ENCODE results near the gene IL18. TPM values are rescaled to one million over a fixed set of nuclear protein-coding genes. Genes with fewer than 3 reads are reported as not detected.

Gene IL18
- total and polyA plus RNA-seq, 2 of the 8 experiments (the other 6 are each of a cell fraction or from before 2014, with no cell fraction given) = 0.29 to 0.84 TPM

- Histone ChIP-seq H2AFZ (ENCODE audit: low read length) (no peak overlapping the region), H3K23ac (ENCODE audit: insufficient read length) (no peak overlapping the region), H3K4ac (replicated peaks; ENCODE audit: insufficient read length, low read depth, low read length) (no peak overlapping the region), H2BK120ac (replicated peaks; ENCODE audit: low read depth, low read length) (no peak overlapping the region), H3K79me2 (ENCODE audit: control insufficient read depth in 1 of 2, insufficient read depth in 2 of 2, low read length in 2 of 2) (no peaks in the 10 kb centered on the region), H3K9me3 (ENCODE audit: insufficient read depth in 2 of 2, low read depth in 1 of 2, low read length in 1 of 2) (no peaks in the 10 kb centered on the region), H3K23me2 (ENCODE audit: low read depth, low read length) (no peaks in the 10 kb centered on the region; the same call in 1 of the 2 replicates), H3K14ac (ENCODE audit: insufficient read length) (no peak overlapping the region), H3K4me2 (ENCODE audit: insufficient read depth in 1 of 2, low read depth in 2 of 2, low read length in 2 of 2) (no peak overlapping the region), H3K56ac (replicated peaks; ENCODE audit: insufficient read length, low read depth, low read length) (no peak overlapping the region), H2BK5ac (ENCODE audit: low read depth, low read length) (no peak overlapping the region), H3K27ac (ENCODE audit: low read depth, low read length) (no peak overlapping the region), H3K27me3 (replicated peaks in 1 of 4; ENCODE audit: control insufficient read depth in 3 of 4, extremely low read depth in 1 of 4, insufficient read depth in 3 of 4, low read length in 3 of 4) (no peaks in the 10 kb centered on the region), H3K4me3 (ENCODE audit: extremely low read depth in 1 of 4, insufficient read depth in 2 of 4, low read depth in 3 of 4, low read length in 4 of 4) (no peak overlapping the region), H2BK20ac (ENCODE audit: low read length) (no peak overlapping the region), H2BK12ac (ENCODE audit: low read depth, low read length) (no peak overlapping the region), H4K8ac (ENCODE audit: extremely low read depth, insufficient read depth, low read length) (no peak overlapping the region), H2BK15ac (ENCODE audit: low read length) (no peak overlapping the region), H4K5ac (ENCODE audit: insufficient read length, low read depth, low read length) (no peak overlapping the region), H3K4me1 (replicated peaks in 1 of 4; ENCODE audit: control insufficient read depth in 3 of 4, insufficient read depth in 4 of 4, low read length in 3 of 4) (no peaks in the 10 kb centered on the region; a peak in 1 of 7 replicates), H3K18ac (ENCODE audit: extremely low read depth, low read length) (no peak overlapping the region), H3K9ac (replicated peaks in 1 of 4; ENCODE audit: extremely low read depth in 1 of 4, low read depth in 3 of 4, low read length in 3 of 4) (no peak overlapping the region), H3K79me1 (ENCODE audit: low read depth, low read length) (no peaks in the 10 kb centered on the region), H2AK5ac (ENCODE audit: low read depth, low read length) (no peak overlapping the region), H4K20me1 (replicated peaks in 1 of 2; ENCODE audit: control insufficient read depth in 1 of 2, insufficient read depth in 2 of 2, low read length in 2 of 2) (no peaks in the 10 kb centered on the region), H4K91ac (replicated peaks; ENCODE audit: insufficient read length, low read length) (no peak overlapping the region), H3K36me3 (ENCODE audit: control insufficient read depth in 2 of 4, insufficient read depth in 4 of 4, low read length in 3 of 4) (no peaks in the 10 kb centered on the region)
- CTCF ChIA-PET (ENCODE audit: partially characterized antibody) = interaction anchor here (1.4 to 1.9 kb wide), 2 partner anchors 9 to 14 kb away, joined by 6 read pairs; no protein-coding TSS in a partner anchor
- no peak for DNase-seq (ENCODE audit: low read depth in 1 of 2, low spot score in 2 of 2)
- 89% methylated on average over 2 of the region's 2 CpGs; no CpG with 5 or more reads in 1 of the 2 experiments for WGBS, 2 experiments (ENCODE audit: extremely low coverage in 1 of 2, insufficient coverage in 1 of 2, insufficient read length in 1 of 2, insufficient replicate concordance in 2 of 2, low coverage in 1 of 2, low lambda C conversion rate in 2 of 2, missing lambda C conversion rate in 1 of 2)
- no peak for FAIRE-seq
- POLR2A ChIA-PET (ENCODE audit: partially characterized antibody) = no interaction called here
- TF ChIP-seq CTBP2 (IDR thresholded peaks at IDR 0.05; ENCODE audit: borderline replicate concordance, insufficient read depth, insufficient read length, low read length) = no peak
- no peak for TF ChIP-seq MAFK (IDR thresholded peaks at IDR 0.05; ENCODE audit: low read depth, low read length)
- TF ChIP-seq CBX8 (IDR thresholded peaks at IDR 0.05; ENCODE audit: borderline replicate concordance, low read depth, low read length) = no peak
- no peak for TF ChIP-seq SP2 (IDR thresholded peaks at IDR 0.05; ENCODE audit: low read length)
- no peak for TF ChIP-seq RXRA (IDR thresholded peaks at IDR 0.05; ENCODE audit: insufficient read depth, low read depth, low read length)
- no peak for TF ChIP-seq POU5F1 (IDR thresholded peaks at IDR 0.05; ENCODE audit: low read depth, low read length)
Observed at GRCh38 chr11:112160091-112160848, 3.6 kb downstream of the IL18 start.

Measured in H1 (cell line).